Measurements from ENCODE around the gene TUT1. TPM values are rescaled to one million over a fixed set of nuclear protein-coding genes. Genes with fewer than 3 reads are reported as not detected.
"Not testable (repeated sequence)": the region's sequence is repeated elsewhere in the genome, so short reads cannot be mapped to it uniquely, and the experiment has no call there.

Gene TUT1
- total RNA-seq, 6 donors from 2014 or later = 5.3 to 25.4 (median 11.7) TPM

- DNase-seq = peak in 1 of 2 donors; percentile 96
These were observed 30.7 kb downstream of the TUT1 start for GRCh38 chr11:62560566-62561103.

GRCh38 chr11:62559626-62560025 lies 31.7 kb downstream of the TUT1 start:
- Histone ChIP-seq H3K27ac (peak overlapping the region; percentile 52 to 84 (median 70)), H3K4me1 (peaks cover 47 to 54% (median 48%) of the 10 kb centered on the region in 4 donors), H3K36me3 (peaks cover 8 to 43% (median 34%) of the 10 kb centered on the region in 4 donors)
- ATAC-seq (ENCODE audit: low FRiP score in 2 of 2); H3K27me3 ChIP-seq; DNase-seq; H3K9me3 ChIP-seq; H3K4me3 ChIP-seq: not testable (repeated sequence)
- 84 to 96% methylated on average over 5 of the region's 5 CpGs for WGBS, 2 donors

More at GRCh38 chr11:62560566-62561103, 30.7 kb downstream of the TUT1 start:
- Histone ChIP-seq H3K4me3 (no peak overlapping the region), H3K36me3 (peaks cover 8 to 53% (median 43%) of the 10 kb centered on the region in 4 donors), H3K27ac (peak overlapping the region; percentile 74 to 84 (median 78)), H3K27me3 (no peaks in the 10 kb centered on the region), H3K4me1 (peaks cover 37 to 44% (median 38%) of the 10 kb centered on the region in 4 donors), H3K9me3 (no peaks in the 10 kb centered on the region)
- 39 to 52% methylated on average over 2 of the region's 2 CpGs for WGBS, 2 donors
- ATAC-seq (ENCODE audit: low FRiP score in 2 of 2) = peak; percentile 86 to 94
- TF ChIP-seq POLR2A (IDR thresholded peaks at IDR 0.05) = no peak
- peak; percentile 79 to 92 (median 86) for TF ChIP-seq CTCF (IDR thresholded peaks at IDR 0.05)
- TF ChIP-seq EP300 (IDR thresholded peaks at IDR 0.05) = peak in 2 of 4 donors; percentile 38 to 43
- TF ChIP-seq POLR2AphosphoS5 (IDR thresholded peaks at IDR 0.05) = peak; percentile 54 to 77

GRCh38 chr11:62559204-62559603 lies 32.1 kb downstream of the TUT1 start:
- no peak for TF ChIP-seq POLR2AphosphoS5 (IDR thresholded peaks at IDR 0.05)
- TF ChIP-seq POLR2A (IDR thresholded peaks at IDR 0.05) = no peak
- no peak for TF ChIP-seq EP300 (IDR thresholded peaks at IDR 0.05)
- no peak for TF ChIP-seq CTCF (IDR thresholded peaks at IDR 0.05)
- peaks cover 8 to 43% (median 34%) of the 10 kb centered on the region in 4 donors for H3K36me3 ChIP-seq
- 89 to 91% methylated on average over 8 of the region's 8 CpGs for WGBS, 2 donors
- ATAC-seq (ENCODE audit: low FRiP score in 2 of 2) (no peak), DNase-seq (no peak)
- no peaks in the 10 kb centered on the region for H3K27me3 ChIP-seq
- no peak overlapping the region for H3K4me3 ChIP-seq
- no peaks in the 10 kb centered on the region for H3K9me3 ChIP-seq
- peaks cover 51 to 58% (median 52%) of the 10 kb centered on the region in 4 donors for H3K4me1 ChIP-seq
- peak overlapping the region; percentile 52 to 84 (median 70) for H3K27ac ChIP-seq

- no peak for TF ChIP-seq POLR2A (IDR thresholded peaks at IDR 0.05)
- TF ChIP-seq EP300 (IDR thresholded peaks at IDR 0.05) = no peak
- no peak for TF ChIP-seq POLR2AphosphoS5 (IDR thresholded peaks at IDR 0.05)
- no peak for TF ChIP-seq CTCF (IDR thresholded peaks at IDR 0.05)
- H3K4me3 ChIP-seq = no peak overlapping the region
- H3K9me3 ChIP-seq = no peaks in the 10 kb centered on the region
- peak overlapping the region in 2 of 4 donors; percentile 32 to 92 for H3K27ac ChIP-seq
- no peaks in the 10 kb centered on the region for H3K27me3 ChIP-seq
- DNase-seq = no peak
- H3K4me1 ChIP-seq = peaks cover 57 to 64% (median 58%) of the 10 kb centered on the region in 4 donors
- peaks cover 8 to 38% (median 31%) of the 10 kb centered on the region in 4 donors for H3K36me3 ChIP-seq
- 91 to 95% methylated on average over 9 of the region's 9 CpGs for WGBS, 2 donors
- no peak for ATAC-seq (ENCODE audit: low FRiP score in 2 of 2)
These were observed 32.7 kb downstream of the TUT1 start for GRCh38 chr11:62558669-62559068.

- no peaks in the 10 kb centered on the region for H3K9me3 ChIP-seq
- H3K4me3 ChIP-seq = peak overlapping the region in 1 of 4 donors; percentile 39
- WGBS, 2 donors = 39 to 44% methylated on average over 3 of the region's 3 CpGs
- peaks cover 73 to 80% (median 74%) of the 10 kb centered on the region in 4 donors for H3K4me1 ChIP-seq
- DNase-seq (no peak), ATAC-seq (ENCODE audit: low FRiP score in 2 of 2) (no peak)
- no peaks in the 10 kb centered on the region for H3K27me3 ChIP-seq
- H3K27ac ChIP-seq = peak overlapping the region; percentile 92 to 98 (median 95)
- TF ChIP-seq EP300 (IDR thresholded peaks at IDR 0.05) (no peak), POLR2A (IDR thresholded peaks at IDR 0.05) (no peak), CTCF (IDR thresholded peaks at IDR 0.05) (no peak), POLR2AphosphoS5 (IDR thresholded peaks at IDR 0.05) (no peak)
- H3K36me3 ChIP-seq = peaks cover 8 to 22% (median 19%) of the 10 kb centered on the region in 4 donors
These were observed 34.3 kb downstream of the TUT1 start for GRCh38 chr11:62556875-62557631.

All from upper lobe of left lung (tissue), 6 donors.